ENCODE data around the gene SPARC. TPM values are rescaled to one million over a fixed set of nuclear protein-coding genes. Genes with fewer than 3 reads are reported as not detected.
"Not testable (repeated sequence)": the region's sequence is repeated elsewhere in the genome, so short reads cannot be mapped to it uniquely, and the experiment has no call there.

Gene SPARC
- total RNA-seq, 1 donor from 2014 or later: not detected

- no peaks in the 10 kb centered on the region for H3K27me3 Mint-ChIP-seq (ENCODE audit: insufficient read depth)
- H3K4me1 Mint-ChIP-seq (ENCODE audit: low read depth): peaks cover 15% of the 10 kb centered on the region
- DNase-seq (ENCODE audit: low spot score): no peak
- no peaks in the 10 kb centered on the region for H3K9me3 Mint-ChIP-seq
- H3K36me3 Mint-ChIP-seq (ENCODE audit: low read depth): no peaks in the 10 kb centered on the region
- no peak overlapping the region for H3K4me3 Mint-ChIP-seq
- H3K27ac Mint-ChIP-seq: no peak overlapping the region
- intact Hi-C loops (cut with micrococcal nuclease): loop anchor here (1.0 kb wide), 1 partner anchor 59 kb away; no protein-coding TSS in a partner anchor
Measured at GRCh38 chr5:151718646-151719045, 31.9 kb upstream of the SPARC start.

GRCh38 chr5:151718153-151718552, 31.4 kb upstream of the SPARC start:
- H3K4me1 Mint-ChIP-seq (ENCODE audit: low read depth): peaks cover 15% of the 10 kb centered on the region
- no peak for DNase-seq (ENCODE audit: low spot score)
- H3K9me3 Mint-ChIP-seq: no peaks in the 10 kb centered on the region
- H3K27me3 Mint-ChIP-seq (ENCODE audit: insufficient read depth): no peaks in the 10 kb centered on the region
- H3K4me3 Mint-ChIP-seq: no peak overlapping the region
- intact Hi-C loops (cut with micrococcal nuclease): loop anchor here (1.0 kb wide), 1 partner anchor 59 kb away; no protein-coding TSS in a partner anchor
- no peak overlapping the region for H3K27ac Mint-ChIP-seq
- no peaks in the 10 kb centered on the region for H3K36me3 Mint-ChIP-seq (ENCODE audit: low read depth)

- H3K27me3 Mint-ChIP-seq (ENCODE audit: insufficient read depth): peaks cover 2% of the 10 kb centered on the region
- no peak overlapping the region for H3K27ac Mint-ChIP-seq
- intact Hi-C loops (cut with micrococcal nuclease): no loop called here
- H3K4me3 Mint-ChIP-seq: no peak overlapping the region
- peaks cover 15% of the 10 kb centered on the region for H3K4me1 Mint-ChIP-seq (ENCODE audit: low read depth)
- DNase-seq (ENCODE audit: low spot score): no peak
- no peaks in the 10 kb centered on the region for H3K9me3 Mint-ChIP-seq
- no peaks in the 10 kb centered on the region for H3K36me3 Mint-ChIP-seq (ENCODE audit: low read depth)
Measured at GRCh38 chr5:151717416-151717815, 30.7 kb upstream of the SPARC start.

GRCh38 chr5:151709109-151709735, 22.5 kb upstream of the SPARC start:
- Mint-ChIP-seq H3K36me3 (ENCODE audit: low read depth) (no peaks in the 10 kb centered on the region), H3K4me1 (ENCODE audit: low read depth) (no peaks in the 10 kb centered on the region), H3K9me3 (no peaks in the 10 kb centered on the region), H3K27ac (no peak overlapping the region), H3K4me3 (no peak overlapping the region), H3K27me3 (ENCODE audit: insufficient read depth) (peaks cover 21% of the 10 kb centered on the region)
- no peak for DNase-seq (ENCODE audit: low spot score)
- intact Hi-C loops (cut with micrococcal nuclease): no loop called here

- no peak overlapping the region for H3K27ac Mint-ChIP-seq
- no peaks in the 10 kb centered on the region for H3K4me1 Mint-ChIP-seq (ENCODE audit: low read depth)
- peaks cover 21% of the 10 kb centered on the region for H3K27me3 Mint-ChIP-seq (ENCODE audit: insufficient read depth)
- H3K9me3 Mint-ChIP-seq: no peaks in the 10 kb centered on the region
- no peak for DNase-seq (ENCODE audit: low spot score)
- no peak overlapping the region for H3K4me3 Mint-ChIP-seq
- H3K36me3 Mint-ChIP-seq (ENCODE audit: low read depth): no peaks in the 10 kb centered on the region
- intact Hi-C loops (cut with micrococcal nuclease): no loop called here
Measured at GRCh38 chr5:151708126-151708525, 21.4 kb upstream of the SPARC start.

- Mint-ChIP-seq H3K4me1 (ENCODE audit: low read depth) (no peaks in the 10 kb centered on the region), H3K4me3 (no peak overlapping the region), H3K27me3 (ENCODE audit: insufficient read depth) (peaks cover 20% of the 10 kb centered on the region), H3K27ac (no peak overlapping the region), H3K9me3 (no peaks in the 10 kb centered on the region), H3K36me3 (ENCODE audit: low read depth) (no peaks in the 10 kb centered on the region)
- DNase-seq (ENCODE audit: low spot score): no peak
- intact Hi-C loops (cut with micrococcal nuclease): no loop called here
Measured at GRCh38 chr5:151707567-151707966, 20.9 kb upstream of the SPARC start.

GRCh38 chr5:151706906-151707305, 20.2 kb upstream of the SPARC start:
- Mint-ChIP-seq H3K27ac (no peak overlapping the region), H3K36me3 (ENCODE audit: low read depth) (no peaks in the 10 kb centered on the region), H3K27me3 (ENCODE audit: insufficient read depth) (peaks cover 16% of the 10 kb centered on the region), H3K9me3 (no peaks in the 10 kb centered on the region), H3K4me3 (no peak overlapping the region), H3K4me1 (ENCODE audit: low read depth) (no peaks in the 10 kb centered on the region)
- DNase-seq (ENCODE audit: low spot score): no peak
- intact Hi-C loops (cut with micrococcal nuclease): no loop called here

GRCh38 chr5:151703780-151704179, 17.1 kb upstream of the SPARC start:
- DNase-seq (ENCODE audit: low spot score): no peak
- peaks cover 11% of the 10 kb centered on the region for H3K27me3 Mint-ChIP-seq (ENCODE audit: insufficient read depth)
- H3K4me1 Mint-ChIP-seq (ENCODE audit: low read depth): no peaks in the 10 kb centered on the region
- H3K27ac Mint-ChIP-seq: no peak overlapping the region
- no peak overlapping the region for H3K4me3 Mint-ChIP-seq
- intact Hi-C loops (cut with micrococcal nuclease): no loop called here
- no peaks in the 10 kb centered on the region for H3K9me3 Mint-ChIP-seq
- H3K36me3 Mint-ChIP-seq (ENCODE audit: low read depth): no peaks in the 10 kb centered on the region

GRCh38 chr5:151703227-151703626, 16.5 kb upstream of the SPARC start:
- H3K27me3 Mint-ChIP-seq (ENCODE audit: insufficient read depth): peaks cover 6% of the 10 kb centered on the region
- intact Hi-C loops (cut with micrococcal nuclease): no loop called here
- DNase-seq (ENCODE audit: low spot score): no peak
- no peak overlapping the region for H3K4me3 Mint-ChIP-seq
- no peaks in the 10 kb centered on the region for H3K4me1 Mint-ChIP-seq (ENCODE audit: low read depth)
- no peak overlapping the region for H3K27ac Mint-ChIP-seq
- no peaks in the 10 kb centered on the region for H3K9me3 Mint-ChIP-seq
- no peaks in the 10 kb centered on the region for H3K36me3 Mint-ChIP-seq (ENCODE audit: low read depth)

GRCh38 chr5:151700820-151701219, 14.1 kb upstream of the SPARC start:
- Mint-ChIP-seq H3K27ac (no peak overlapping the region), H3K9me3 (no peaks in the 10 kb centered on the region), H3K4me3 (no peak overlapping the region), H3K4me1 (ENCODE audit: low read depth) (no peaks in the 10 kb centered on the region), H3K27me3 (ENCODE audit: insufficient read depth) (peaks cover 6% of the 10 kb centered on the region), H3K36me3 (ENCODE audit: low read depth) (no peaks in the 10 kb centered on the region)
- no peak for DNase-seq (ENCODE audit: low spot score)
- intact Hi-C loops (cut with micrococcal nuclease): no loop called here

GRCh38 chr5:151700296-151700695, 13.6 kb upstream of the SPARC start:
- H3K27ac Mint-ChIP-seq: no peak overlapping the region
- DNase-seq (ENCODE audit: low spot score): no peak
- no peaks in the 10 kb centered on the region for H3K4me1 Mint-ChIP-seq (ENCODE audit: low read depth)
- no peaks in the 10 kb centered on the region for H3K9me3 Mint-ChIP-seq
- no peak overlapping the region for H3K4me3 Mint-ChIP-seq
- H3K27me3 Mint-ChIP-seq (ENCODE audit: insufficient read depth): peaks cover 6% of the 10 kb centered on the region
- no peaks in the 10 kb centered on the region for H3K36me3 Mint-ChIP-seq (ENCODE audit: low read depth)
- intact Hi-C loops (cut with micrococcal nuclease): no loop called here

- Mint-ChIP-seq H3K36me3 (ENCODE audit: low read depth) (no peaks in the 10 kb centered on the region), H3K4me3 (no peak overlapping the region), H3K27ac (no peak overlapping the region), H3K9me3 (no peaks in the 10 kb centered on the region), H3K4me1 (ENCODE audit: low read depth) (no peaks in the 10 kb centered on the region), H3K27me3 (ENCODE audit: insufficient read depth) (peaks cover 6% of the 10 kb centered on the region)
- DNase-seq (ENCODE audit: low spot score): no peak
- intact Hi-C loops (cut with micrococcal nuclease): no loop called here
Measured at GRCh38 chr5:151699071-151699901, 12.6 kb upstream of the SPARC start.

GRCh38 chr5:151698081-151698480, 11.4 kb upstream of the SPARC start:
- intact Hi-C loops (cut with micrococcal nuclease); DNase-seq (ENCODE audit: low spot score); H3K4me1 Mint-ChIP-seq (ENCODE audit: low read depth); H3K27me3 Mint-ChIP-seq (ENCODE audit: insufficient read depth); H3K36me3 Mint-ChIP-seq (ENCODE audit: low read depth); H3K4me3 Mint-ChIP-seq; H3K27ac Mint-ChIP-seq; H3K9me3 Mint-ChIP-seq: not testable (repeated sequence)
